GM19455 (cell line): ENCODE results near the gene SPON1.
"Not testable (repeated sequence)": the region's sequence is repeated elsewhere in the genome, so short reads cannot be mapped to it uniquely, and the experiment has no call there.

Source experiments
- ATAC-seq: cut with Tn5 transposase; IDR thresholded peaks from one replicate; pipeline ENCODE4 v1.9.1; 2021; ENCODE audit not compliant: unreplicated experiment

The SPON1 gene

DNA sequence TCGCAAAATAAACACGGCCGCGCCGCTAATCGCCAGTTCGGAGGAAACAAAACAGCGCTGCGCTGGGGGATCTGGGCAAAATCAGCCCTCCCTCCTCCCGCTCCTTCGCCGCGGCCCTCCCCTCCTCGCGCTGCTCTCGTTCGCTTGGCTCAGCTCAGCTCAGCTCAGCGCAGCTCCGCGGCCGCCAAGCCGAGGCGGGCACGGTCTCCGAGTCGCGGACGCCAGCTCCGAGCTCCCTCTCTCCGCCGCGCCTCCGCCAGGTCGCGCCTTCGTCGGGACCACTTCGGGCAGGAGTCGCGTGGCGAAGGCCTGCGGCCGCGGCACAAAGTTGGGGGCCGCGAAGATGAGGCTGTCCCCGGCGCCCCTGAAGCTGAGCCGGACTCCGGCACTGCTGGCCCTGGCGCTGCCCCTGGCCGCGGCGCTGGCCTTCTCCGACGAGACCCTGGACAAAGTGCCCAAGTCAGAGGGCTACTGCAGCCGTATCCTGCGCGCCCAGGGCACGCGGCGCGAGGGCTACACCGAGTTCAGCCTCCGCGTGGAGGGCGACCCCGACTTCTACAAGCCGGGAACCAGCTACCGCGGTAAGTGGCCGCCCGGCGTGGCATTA, at the start of gene SPON1:
TSS of gene SPON1 (plus strand) at position 162 of the 607 bp plus-strand sequence. CDS start at position 344, 182 bp downstream.
- no peak for ATAC-seq

DNA sequence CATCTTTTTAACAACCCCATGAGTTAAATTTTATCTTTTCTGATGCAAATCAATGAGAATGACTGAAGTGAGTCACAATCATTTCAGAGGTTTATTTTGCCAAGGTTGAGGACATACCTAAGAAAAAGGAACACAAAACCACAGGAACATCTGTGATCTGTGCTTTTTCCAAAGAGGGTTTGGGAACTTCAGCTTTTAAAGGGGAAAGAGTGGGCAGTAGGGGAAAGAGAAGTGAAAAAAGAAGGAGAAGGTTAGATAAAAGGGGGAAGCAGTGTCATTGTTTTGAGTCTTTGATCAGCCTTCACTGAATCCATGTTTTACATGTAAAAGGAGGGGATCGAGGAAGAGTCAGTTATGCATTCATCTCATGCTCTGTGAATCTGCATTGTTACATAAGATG, 45.3 kb upstream of the SPON1 start:
- ATAC-seq = no peak

DNA sequence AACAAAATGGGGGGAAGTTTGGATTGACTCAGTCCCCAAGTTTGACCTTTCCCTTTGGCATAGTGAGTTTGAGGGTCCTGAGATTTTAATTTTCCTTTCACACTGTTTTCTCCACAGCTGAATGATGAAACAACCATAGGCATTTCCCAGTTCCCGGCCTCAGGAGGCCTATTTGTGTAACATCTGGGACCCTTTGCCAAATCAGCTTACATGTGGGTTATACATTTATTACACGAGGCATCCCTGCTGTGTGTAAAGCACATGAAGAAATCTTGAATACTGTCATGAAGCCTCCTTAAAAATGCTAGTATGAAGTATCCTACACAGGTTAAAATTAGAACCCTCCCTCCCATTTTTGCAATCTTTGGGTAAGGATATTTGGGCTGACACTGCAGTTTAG, 44.6 kb upstream of the SPON1 start:
- no peak for ATAC-seq

DNA sequence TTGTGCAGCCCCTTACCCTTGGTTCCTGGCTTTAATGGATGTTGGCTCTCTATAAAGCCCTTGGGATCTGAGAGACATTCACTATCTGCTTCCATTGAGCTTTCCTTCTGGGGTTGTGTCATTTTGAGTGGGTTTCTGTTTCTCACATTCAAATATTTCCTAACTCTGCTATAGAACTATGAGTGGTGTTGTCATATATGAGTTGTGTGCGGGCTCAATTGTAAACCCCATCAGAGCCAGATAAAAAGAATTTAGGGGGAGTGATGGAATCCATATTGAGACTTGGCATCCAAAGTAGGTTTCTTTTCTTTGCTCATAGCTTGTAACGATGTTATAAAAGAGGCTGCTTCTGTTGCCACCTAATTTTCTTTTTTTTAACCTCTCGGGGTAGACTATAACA, 41.8 kb upstream of the SPON1 start:
- no peak for ATAC-seq

DNA sequence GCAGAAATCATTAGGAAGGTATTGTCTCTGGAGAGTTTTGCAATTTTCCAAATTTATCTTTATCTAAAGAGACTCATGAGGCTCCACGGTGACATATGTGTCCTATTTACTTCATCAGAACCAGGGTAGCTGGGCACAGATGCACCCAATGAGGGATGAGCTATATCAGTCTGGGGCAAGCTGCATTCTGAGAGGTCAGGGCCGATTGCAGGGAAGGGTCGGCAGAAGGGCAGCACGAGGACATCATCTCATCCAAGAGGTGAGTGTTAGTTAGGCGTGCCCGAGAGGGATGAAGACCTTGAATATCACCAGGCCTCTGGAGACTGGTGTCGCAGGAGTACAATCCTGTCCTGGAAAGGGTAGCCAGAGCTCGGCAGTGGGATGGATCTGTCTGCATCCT, 41.0 kb upstream of the SPON1 start:
- ATAC-seq = no peak

DNA sequence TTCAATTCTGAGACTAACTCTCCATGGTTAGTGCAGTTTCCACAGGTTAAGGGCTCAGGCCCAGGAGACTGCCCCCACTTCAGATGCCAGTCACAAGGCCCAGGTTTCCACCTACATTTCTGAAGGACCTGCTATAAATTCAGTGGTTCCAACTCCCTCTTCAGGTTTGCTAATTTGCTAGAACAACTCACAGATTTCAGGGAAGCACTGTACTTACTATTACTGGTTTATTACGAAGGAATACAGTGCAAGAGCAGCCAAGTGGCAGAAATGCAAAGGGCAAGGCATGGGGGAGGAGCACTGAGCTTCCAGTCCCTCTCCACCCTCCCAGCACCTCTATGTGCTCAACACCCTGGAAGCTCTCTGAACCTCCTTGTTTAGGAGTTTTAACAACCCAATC, 39.3 kb upstream of the SPON1 start:
- ATAC-seq = no peak

DNA sequence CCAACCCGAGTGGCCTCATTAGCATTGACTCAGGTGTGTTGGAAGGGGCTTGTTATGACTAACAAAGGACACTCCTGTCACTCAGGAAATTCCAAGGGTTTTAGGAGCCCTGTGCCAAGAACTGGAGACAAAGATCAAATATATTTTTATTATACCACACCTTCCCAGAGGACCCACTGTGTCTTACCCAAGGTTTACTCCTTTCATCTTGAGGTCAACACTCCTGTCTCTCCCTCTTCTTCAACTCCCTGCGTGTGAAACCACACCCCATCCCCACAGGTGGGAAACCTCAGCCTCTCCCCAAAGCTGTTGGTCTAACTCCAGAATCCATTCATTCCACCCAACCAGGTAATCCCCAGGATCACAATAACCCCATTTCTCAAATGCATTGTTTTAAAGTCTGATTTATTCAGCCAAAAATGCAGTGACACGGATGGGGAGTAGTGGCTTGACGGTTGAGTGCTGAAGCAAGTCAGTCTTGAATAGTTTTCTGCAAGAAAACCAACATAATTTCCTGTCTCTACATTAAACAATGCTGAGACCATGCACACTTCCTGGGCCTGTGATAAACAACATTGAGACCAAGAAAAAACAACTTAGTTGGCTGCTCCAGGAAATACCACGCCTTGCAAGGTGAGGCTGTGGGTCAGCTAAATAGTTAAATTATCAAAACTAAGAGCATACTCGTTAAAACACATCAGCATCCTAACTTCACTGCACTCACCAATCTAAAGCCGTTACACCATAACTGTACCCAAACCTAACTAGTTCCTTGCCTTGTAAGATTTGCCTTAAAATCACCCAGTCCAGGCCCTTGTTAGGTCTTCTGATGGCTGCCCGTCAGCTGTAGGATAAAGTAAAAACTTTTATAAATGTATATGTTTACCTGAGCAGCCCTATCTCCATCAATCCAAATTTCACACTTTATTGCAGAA, 38.5 kb upstream of the SPON1 start:
- ATAC-seq = no peak

DNA sequence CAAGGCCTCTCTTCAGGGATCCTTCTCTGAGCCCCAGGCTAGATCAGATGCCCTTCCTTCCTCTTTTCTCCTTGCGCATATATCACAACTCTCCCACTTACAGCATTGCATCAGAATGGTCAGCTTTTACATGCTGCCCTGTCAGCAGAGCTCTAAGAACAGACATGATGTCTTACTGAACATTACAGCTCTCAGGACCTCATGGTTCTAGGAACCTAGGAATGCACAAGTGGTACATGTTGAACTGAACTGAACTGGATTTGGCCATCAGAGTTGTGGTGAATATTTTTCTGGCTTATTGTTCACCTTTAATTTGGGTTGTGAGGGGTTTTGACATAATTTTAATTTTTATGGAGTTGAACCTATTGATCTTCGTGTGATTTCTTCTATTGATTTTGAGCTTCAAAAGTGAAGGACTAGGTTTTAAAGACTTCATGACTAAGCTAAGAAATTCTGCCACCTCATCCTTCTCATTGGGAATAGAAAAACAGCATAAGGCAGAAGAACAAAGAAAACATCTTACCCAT, 37.7 kb upstream of the SPON1 start:
- no peak for ATAC-seq

DNA sequence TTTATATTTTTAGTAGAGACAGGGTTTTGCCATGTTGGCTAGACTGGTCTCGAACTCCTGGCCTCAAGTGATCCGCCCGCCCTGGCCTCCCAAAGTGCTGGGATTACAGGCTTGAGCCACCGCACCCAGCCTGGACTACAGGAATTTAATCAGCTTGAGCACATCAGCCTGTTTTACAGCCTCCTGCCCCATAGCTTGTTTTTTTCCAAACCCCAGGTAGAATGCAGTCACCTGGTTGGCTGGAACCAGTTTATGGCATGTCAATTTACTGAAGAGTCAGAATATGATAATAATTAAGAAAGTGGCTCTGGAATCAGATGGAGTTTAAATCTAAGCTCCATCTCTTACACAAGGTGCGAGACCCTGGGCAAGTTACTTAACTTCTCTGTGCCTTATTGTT, 36.2 kb upstream of the SPON1 start:
- ATAC-seq = not testable (repeated sequence)

DNA sequence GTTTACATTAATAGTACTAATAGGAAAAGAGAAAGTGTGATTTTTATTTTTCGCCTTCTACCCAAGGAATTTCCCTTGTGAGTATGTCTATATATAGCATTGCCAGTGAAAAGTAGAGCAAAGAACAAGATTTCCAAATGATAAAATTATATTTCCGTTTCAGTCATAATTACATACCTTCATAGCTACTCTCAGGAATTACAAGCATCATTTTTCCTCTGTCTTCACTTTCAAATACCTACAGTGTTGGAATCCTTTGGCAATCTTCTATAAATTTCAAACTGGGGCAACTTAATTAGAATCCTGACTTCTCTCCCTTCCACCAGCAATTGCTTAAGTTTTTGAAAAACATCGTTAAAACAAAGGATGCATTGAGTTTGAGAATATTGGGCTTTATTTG, 35.5 kb upstream of the SPON1 start:
- no peak for ATAC-seq

DNA sequence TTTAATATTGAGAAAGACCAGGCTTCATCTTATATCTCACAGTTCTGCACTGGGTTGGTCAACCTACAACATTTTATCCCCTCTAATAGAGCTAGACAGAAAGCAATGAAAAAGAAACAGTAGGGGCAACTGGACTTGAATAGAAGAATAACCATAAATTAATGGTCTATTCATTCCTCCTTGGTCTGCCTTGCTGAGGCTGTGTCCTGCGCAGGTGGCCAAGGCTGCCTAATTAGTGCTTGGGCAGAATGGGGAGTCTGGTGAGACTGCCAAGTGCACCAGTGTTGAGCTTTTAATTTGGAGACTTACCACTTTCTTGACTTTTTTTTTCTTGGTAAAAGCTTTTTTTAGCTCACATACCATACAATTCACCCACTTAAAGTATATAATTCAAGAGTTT, 35.0 kb upstream of the SPON1 start:
- ATAC-seq = no peak

DNA sequence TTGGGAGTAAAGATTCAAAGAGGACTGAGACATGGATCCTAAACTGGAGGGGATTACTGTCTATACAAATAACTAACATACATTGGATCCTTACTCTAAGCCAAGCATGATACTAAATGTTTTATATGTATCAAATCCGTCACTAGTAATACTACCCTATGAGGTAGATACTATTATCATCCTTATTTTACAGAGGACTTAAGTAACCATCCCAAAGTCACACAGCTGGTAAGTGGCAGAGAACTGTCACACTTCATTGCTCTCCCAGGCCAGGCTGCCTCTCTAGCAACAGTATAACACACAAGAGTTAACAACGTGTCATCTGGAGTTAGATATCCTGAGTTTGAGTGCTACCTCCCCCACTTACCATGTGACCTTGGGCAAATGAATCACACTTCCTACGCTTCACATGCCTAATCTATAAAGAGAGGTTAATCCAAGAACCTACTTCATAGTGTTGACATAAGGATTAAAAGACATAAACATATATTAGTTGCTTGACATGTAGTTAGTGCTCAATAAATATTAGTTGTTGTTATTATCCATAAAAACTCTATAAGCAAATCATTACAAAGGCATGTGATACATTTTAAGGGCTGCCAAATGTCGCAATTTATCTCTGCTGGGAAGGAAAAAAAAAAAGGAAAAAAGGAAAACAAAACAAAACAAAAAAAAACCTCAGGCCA, 33.8 kb upstream of the SPON1 start:
- ATAC-seq = no peak

DNA sequence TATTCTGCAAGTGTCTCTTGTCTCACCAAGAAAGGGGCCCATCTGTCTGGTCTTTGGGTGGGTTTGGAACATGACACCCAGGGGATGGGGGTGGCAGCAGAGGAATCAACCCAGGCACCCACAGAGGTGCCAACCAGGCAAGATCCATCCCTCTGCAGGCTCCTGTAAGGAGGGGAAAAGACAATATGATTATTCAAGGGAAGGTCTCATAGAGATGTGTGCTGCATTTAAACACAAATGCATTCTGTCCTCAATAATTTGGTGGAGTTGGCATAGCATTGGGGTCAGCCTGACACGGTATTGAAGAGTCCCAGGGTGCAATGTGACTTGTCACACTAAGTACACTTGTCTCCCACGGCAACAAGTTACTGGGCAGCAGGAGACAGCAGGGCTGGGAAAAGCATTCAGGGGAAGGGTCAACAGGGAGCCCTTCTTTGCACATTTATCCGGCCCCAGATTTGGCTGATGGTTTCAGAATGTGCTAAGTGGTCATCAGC, 33.1 kb upstream of the SPON1 start:
- ATAC-seq = no peak

DNA sequence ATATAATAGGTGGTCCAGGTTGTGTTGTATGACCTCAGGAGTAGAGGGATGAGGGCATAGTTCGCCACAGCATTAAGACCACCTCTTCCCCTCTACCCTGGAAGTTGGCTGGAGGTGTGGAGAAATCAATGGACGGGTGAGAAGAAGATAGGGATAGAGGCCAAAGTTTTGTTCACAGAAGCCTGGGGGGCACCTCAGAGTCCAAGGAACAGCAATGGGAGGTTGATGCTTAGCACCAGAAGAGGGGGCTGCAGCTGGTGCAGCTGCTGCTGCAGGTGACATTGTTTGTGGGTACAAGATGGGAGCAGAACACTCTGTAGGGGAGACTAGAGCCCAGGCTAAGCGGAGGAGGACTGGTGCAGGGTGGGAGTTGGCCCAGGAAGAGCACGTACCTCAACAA, 31.2 kb upstream of the SPON1 start:
- no peak for ATAC-seq

DNA sequence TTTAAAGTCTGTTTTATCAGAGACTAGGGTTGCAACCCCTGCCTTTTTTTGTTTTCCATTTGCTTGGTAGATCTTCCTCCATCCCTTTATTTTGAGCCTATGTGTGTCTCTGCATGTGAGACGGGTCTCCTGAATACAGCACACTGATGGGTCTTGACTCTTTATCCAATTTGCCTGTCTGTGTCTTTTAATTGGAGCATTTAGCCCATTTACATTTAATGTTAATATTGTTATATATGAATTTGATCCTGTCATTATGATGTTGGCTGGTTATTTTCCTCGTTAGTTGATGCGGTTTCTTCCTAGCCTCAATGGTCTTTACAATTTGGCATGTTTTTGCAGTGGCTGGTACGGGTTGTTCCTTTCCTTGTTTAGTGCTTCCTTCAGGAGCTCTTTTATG, 25.4 kb upstream of the SPON1 start:
- ATAC-seq = not testable (repeated sequence)

DNA sequence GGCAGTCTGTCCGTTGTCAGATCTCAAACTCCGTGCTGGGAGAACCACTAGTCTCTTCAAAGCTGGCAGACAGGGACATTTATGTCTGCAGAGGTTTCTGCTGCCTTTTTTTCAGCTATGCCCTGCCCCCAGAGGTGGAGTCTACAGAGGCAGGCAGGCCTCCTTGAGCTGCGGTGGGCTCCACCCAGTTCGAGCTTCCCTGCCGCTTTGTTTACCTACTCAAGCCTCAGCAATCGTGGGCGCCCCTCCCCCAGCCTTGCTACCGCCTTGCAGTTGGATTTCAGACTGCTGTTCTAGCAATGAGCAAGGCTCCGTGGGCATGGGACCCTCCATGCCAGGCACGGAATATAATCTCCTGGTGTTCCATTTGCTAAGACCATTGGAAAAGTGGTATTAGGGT, 23.7 kb upstream of the SPON1 start:
- not testable (repeated sequence) for ATAC-seq

DNA sequence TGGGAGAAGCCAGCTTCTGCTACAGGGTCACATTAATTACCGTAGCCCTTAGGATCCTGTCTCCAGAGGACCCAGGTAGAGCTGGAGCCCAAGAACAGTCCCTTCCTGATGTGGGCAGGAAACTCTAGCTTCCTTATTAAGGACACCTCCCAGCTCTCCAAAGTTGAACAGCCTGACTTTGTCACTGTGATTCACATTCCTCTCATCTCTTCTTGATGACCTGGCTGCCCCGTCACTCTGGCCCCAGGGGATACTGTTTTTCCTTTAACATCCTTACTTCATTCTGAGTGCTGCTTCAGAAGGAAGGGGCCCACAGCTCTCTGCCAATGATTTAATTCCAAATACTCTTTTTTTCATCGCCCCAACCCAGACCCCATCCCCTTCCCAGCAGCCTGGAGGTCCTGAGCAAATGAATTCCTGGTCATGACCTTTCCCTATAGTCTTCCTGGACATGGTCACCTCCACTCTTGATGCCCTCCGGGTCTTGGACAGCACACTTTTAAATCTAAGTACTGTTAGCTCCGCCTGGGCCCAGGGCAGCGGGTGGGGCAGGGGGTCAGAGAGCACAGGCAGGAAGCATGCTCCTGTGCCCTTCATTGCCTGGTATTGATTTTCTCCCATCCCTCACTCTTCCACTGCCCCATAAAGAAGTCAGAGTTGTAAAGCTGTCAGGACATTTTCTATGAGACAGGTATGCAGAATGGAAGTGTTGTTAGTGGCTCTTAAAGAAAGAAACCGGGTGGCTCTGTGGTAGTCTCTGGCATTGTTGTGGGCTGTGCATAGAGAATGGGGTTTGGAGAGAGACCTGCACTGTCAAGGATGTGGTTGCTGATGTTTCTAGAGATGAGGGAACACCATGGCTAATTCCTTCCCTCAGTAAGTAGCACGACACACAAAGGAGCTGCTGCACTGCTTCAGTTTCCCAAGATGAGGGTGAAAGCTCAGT, 22.3 kb upstream of the SPON1 start:
- ATAC-seq = no peak

DNA sequence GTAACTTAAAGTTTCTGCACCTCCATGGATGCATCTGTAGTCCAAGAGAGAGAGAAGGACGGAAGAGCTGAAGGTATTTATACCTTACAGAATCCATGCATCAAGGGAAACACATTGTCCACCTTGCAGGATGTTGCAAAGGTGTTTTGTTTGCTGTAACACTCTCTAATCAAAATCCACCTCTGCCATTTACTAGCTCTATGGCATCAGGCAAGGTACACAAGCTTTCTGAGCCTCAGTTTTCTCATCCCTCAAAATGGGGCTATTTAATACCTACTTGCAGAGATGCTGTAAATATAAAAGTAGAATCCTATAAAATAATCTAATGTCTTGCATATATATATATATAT, 21.6 kb upstream of the SPON1 start:
- no peak for ATAC-seq

DNA sequence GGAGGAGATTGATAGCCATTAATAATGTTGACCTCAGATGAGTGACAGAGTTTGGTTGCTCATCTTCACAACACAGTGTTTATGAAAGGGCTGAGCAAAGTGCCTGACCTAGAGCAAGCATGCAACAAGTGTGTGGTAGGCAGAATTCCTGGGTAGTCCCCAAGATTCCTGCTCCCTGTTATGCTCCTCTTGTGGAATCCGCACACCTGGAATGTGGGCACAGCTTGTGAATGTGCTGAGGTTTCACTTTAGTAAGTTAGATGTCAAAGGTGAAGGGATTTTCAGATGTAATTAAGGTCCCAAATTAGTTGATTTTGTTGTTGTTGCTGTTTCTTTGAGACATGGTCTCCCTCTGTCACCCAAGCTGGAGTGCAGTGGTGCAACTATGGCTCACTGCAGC, 20.7 kb upstream of the SPON1 start:
- no peak for ATAC-seq

DNA sequence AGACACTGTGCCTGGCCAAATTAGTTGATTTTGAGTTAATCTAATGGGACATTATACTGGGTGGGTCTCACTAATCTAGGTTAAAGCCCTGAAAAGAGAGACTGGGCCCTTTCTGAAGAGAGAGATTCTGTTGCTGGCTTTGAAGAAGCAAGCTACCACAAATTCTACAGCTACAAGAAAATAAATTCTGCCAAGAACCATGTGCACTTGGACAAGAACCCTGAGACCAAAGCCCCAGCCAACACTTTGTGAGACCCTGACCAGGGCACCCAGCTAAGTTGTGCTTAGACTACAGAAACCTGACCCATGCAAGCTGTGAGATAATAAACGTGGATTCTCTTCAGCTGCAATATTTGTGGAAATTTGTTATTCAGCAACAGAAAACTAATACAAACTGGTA, 20.1 kb upstream of the SPON1 start:
- no peak for ATAC-seq
